Activated CD8-positive, alpha-beta T cell treated with anti-CD3 and anti-CD28 coated beads for 36 hours (primary cell): ENCODE data around the gene YTHDF1. TPM values are rescaled to one million over a fixed set of nuclear protein-coding genes. Genes with fewer than 3 reads are reported as not detected.

ENCODE experiments used
- ATAC-seq: fragments of 200-7000 bp; cut with Tn5 transposase; one replicate; pipeline ENCODE4 v1.10.0; 2021; ENCODE audit warnings: mild to moderate bottlenecking, moderate library complexity
- CTCF ChIA-PET: fragments of 350-600 bp; sonication (Branson Sonifier 250); formaldehyde crosslinking; loops from one replicate; lab custom pipeline; 2021; ENCODE audit warnings: antibody characterized with exemption; lab: Charles Lee
- POLR2A ChIA-PET: fragments of 350-600 bp; sonication (Branson Sonifier 250); formaldehyde crosslinking; loops from one replicate; lab custom pipeline; 2021; ENCODE audit warnings: antibody characterized with exemption; lab: Charles Lee
- DNase-seq: peaks from one replicate; pipeline ENCODE4 v3.0.0-alpha.2; 2020
- H3K27ac Mint-ChIP-seq: one replicate; pipeline ENCODE4 v1.8.0; 2021; ENCODE audit warnings: mild to moderate bottlenecking, mixed read lengths
- H3K27me3 Mint-ChIP-seq: one replicate; pipeline ENCODE4 v1.8.0; 2021; ENCODE audit warnings: mixed read lengths
- H3K36me3 Mint-ChIP-seq: one replicate; pipeline ENCODE4 v1.8.0; 2021; ENCODE audit warnings: low read depth, mixed read lengths
- H3K4me1 Mint-ChIP-seq: one replicate; pipeline ENCODE4 v1.8.0; 2021; ENCODE audit warnings: low read depth, mixed read lengths
- H3K4me3 Mint-ChIP-seq: one replicate; pipeline ENCODE4 v1.8.0; 2021; ENCODE audit warnings: mild to moderate bottlenecking, moderate library complexity, mixed read lengths
- H3K9me3 Mint-ChIP-seq: one replicate; pipeline ENCODE4 v1.8.0; 2021; ENCODE audit warnings: mixed read lengths
- intact Hi-C: fragments of 100-400 bp; cut with micrococcal nuclease; formaldehyde crosslinking; loops from one replicate; pipeline ENCODE4 v1.10.0; 2022
- total RNA-seq, 2 experiments: library from RNA; stranded (reverse); gene quantifications; one replicate each; pipeline ENCODE4 v1.2.3, GENCODE V29; 2021
- TF ChIP-seq, protein P1 (sequence below): fragments of 200-600 bp; IDR thresholded peaks from one replicate; pipeline ENCODE4 v1.8.0; 2022; ENCODE audit warnings: antibody characterized with exemption, mild to moderate bottlenecking

The YTHDF1 gene
- total RNA-seq, 2 experiments from 2014 or later: 31.0 TPM

DNA sequence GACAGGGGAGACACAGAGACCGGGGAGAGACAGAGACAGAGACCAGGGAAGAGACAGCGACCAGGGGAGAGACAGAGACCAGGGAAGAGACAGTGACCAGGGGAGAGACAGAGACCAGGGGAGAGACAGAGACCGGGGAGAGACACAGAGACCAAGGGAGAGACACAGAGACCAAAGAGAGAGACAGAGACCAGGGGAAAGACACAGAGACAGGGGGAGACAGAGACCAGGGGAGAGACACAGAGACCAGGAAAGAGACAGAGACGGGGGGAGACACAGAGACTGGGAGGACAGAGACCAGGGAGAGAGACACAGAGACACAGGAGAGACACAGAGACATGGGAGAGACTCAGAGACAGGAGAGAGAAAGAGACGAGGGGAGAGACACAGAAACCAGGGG is 43.9 kb downstream of the YTHDF1 start:
- peaks cover 35% of the 10 kb centered on the region for H3K27me3 Mint-ChIP-seq
- intact Hi-C loops: no loop called here
- CTCF ChIA-PET: no interaction called here
- DNase-seq (no peak), ATAC-seq (no peak)
- H3K4me1 Mint-ChIP-seq: peaks cover 5% of the 10 kb centered on the region
- H3K9me3 Mint-ChIP-seq: no peaks in the 10 kb centered on the region
- TF ChIP-seq, protein P1, sequence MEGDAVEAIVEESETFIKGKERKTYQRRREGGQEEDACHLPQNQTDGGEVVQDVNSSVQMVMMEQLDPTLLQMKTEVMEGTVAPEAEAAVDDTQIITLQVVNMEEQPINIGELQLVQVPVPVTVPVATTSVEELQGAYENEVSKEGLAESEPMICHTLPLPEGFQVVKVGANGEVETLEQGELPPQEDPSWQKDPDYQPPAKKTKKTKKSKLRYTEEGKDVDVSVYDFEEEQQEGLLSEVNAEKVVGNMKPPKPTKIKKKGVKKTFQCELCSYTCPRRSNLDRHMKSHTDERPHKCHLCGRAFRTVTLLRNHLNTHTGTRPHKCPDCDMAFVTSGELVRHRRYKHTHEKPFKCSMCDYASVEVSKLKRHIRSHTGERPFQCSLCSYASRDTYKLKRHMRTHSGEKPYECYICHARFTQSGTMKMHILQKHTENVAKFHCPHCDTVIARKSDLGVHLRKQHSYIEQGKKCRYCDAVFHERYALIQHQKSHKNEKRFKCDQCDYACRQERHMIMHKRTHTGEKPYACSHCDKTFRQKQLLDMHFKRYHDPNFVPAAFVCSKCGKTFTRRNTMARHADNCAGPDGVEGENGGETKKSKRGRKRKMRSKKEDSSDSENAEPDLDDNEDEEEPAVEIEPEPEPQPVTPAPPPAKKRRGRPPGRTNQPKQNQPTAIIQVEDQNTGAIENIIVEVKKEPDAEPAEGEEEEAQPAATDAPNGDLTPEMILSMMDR: no peak
- H3K27ac Mint-ChIP-seq: no peak overlapping the region
- POLR2A ChIA-PET: no interaction called here
- no peak overlapping the region for H3K4me3 Mint-ChIP-seq
- no peaks in the 10 kb centered on the region for H3K36me3 Mint-ChIP-seq

DNA sequence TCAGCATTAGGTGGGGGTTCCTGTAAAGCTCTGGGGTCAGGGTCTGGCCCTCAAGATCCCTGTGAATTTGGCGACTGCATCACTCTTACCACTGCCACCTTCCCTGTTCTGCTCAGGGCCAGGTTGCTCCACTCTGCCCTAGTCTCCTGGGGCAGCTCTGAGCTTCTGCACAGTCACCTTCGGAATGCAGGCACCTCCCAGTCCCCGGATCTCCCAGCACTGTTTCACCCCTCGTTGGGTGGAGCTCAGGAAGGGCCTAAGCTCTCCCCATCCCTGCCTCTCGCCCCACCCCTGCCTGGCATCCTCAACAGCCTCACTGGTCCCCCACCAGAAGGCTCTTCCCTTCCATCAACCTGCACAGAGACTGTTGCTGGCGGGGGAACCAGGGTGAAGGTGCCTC is 46.2 kb downstream of the YTHDF1 start:
- ChIA-PET CTCF (no interaction called here), POLR2A (no interaction called here)
- DNase-seq: no peak
- H3K27me3 Mint-ChIP-seq: peaks cover 21% of the 10 kb centered on the region
- H3K27ac Mint-ChIP-seq: no peak overlapping the region
- no peaks in the 10 kb centered on the region for H3K36me3 Mint-ChIP-seq
- H3K9me3 Mint-ChIP-seq: no peaks in the 10 kb centered on the region
- TF ChIP-seq, protein P1: no peak
- ATAC-seq: no peak
- H3K4me1 Mint-ChIP-seq: peaks cover under 1% of the 10 kb centered on the region
- no peak overlapping the region for H3K4me3 Mint-ChIP-seq
- intact Hi-C loops: no loop called here

DNA sequence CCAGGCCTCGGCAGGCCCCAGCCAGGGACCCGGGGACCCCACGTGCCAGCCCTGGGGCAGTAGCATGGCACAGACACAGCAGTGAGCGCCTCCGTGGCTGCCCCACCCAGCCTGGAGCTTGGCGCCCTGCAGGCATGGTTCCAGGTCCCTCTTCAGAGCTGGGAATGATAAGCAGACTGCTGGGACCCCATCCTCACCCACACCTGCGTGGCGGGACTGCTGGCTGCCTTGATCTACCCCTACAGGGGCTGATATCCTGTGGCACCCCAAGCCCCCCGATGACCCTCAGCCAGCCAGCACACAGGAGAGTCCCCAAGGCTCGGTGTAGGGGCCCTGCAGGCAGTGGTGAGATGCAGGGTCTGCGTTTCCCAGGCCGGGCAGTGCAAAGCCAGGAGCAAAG is 47.1 kb downstream of the YTHDF1 start:
- Mint-ChIP-seq H3K27ac (no peak overlapping the region), H3K36me3 (no peaks in the 10 kb centered on the region), H3K4me3 (no peak overlapping the region), H3K27me3 (peaks cover 18% of the 10 kb centered on the region), H3K9me3 (no peaks in the 10 kb centered on the region), H3K4me1 (no peaks in the 10 kb centered on the region)
- CTCF ChIA-PET: no interaction called here
- no peak for ATAC-seq
- POLR2A ChIA-PET: no interaction called here
- intact Hi-C loops: no loop called here
- DNase-seq: no peak
- TF ChIP-seq, protein P1: no peak

DNA sequence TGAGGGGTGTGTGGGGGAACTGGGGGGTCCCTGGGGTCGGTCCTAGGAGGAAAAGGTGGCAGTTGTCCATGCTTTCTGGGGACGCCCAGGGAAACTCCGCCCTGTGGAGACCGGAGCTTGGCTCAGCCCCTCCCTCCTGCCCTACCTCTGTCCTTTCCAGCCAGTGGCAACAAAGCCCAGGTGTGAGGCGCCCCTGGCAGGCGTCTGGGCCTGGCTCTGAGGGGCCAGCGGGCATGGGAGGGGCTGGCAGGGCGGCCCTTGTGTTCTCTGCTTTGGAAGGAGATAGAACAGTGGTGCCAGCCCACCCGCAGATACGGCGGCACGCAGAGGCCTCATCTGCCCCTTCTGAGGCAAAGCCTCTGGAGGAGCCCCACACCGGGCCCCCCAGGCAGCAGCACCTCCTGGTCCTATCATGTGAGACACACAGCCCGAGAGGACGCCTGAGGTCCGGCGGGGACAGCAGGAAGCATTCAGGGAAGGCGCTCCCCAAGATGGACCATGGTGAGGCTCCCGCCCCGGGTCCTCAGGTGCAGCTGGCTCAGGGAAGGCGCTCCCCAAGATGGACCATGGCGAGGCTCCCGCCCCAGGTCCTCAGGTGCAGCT is 47.9 kb downstream of the YTHDF1 start:
- Mint-ChIP-seq H3K4me1 (no peaks in the 10 kb centered on the region), H3K36me3 (no peaks in the 10 kb centered on the region), H3K27ac (no peak overlapping the region), H3K27me3 (peaks cover 16% of the 10 kb centered on the region), H3K9me3 (no peaks in the 10 kb centered on the region), H3K4me3 (no peak overlapping the region)
- POLR2A ChIA-PET: no interaction called here
- CTCF ChIA-PET: no interaction called here
- intact Hi-C loops: no loop called here
- no peak for ATAC-seq
- no peak for DNase-seq
- TF ChIP-seq, protein P1: no peak

DNA sequence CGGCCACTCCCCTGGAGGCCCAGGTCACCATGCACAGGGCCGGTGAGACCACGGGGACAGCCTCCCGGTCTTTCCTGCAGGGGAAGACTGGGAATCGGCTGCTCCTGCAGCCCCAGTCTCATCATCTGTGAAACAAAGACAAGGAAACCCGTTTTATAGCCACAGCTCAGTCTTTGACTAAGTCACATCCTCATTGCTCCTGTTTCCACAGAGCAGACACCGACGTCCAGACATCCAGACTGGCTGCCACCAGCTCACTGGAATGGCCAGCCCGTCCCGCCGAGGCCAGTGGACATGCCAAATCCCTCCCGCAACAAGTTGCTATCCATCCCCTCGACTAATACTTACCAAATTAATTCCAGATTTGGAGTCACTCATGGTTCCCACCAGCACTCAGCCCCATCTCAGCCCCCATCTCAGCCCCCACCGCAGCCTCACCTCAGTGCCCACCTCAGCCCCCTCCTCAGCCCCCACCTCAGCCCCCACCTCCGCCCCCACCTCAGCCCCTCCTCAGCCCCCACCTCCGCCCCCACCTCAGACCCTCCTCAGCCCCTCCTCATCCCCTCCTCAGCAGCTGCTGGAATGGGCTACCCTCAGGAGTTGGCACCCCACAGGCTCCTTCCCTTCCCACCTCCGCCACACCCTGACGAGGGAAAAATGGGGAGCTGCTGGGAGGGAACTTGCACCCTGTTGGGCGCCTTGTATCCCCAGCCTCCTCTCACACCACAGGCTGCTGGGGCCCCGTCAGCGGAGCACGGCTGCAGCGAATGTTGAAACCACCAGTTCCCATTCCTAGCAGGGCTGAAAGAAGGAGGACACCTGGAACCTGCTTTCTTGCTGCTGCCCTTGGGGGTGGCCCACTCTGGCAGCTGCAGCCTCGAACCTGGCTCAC is 48.7 kb downstream of the YTHDF1 start:
- Mint-ChIP-seq H3K4me3 (no peak overlapping the region), H3K36me3 (no peaks in the 10 kb centered on the region), H3K27ac (no peak overlapping the region), H3K9me3 (no peaks in the 10 kb centered on the region), H3K27me3 (peaks cover 13% of the 10 kb centered on the region), H3K4me1 (no peaks in the 10 kb centered on the region)
- ChIA-PET POLR2A (no interaction called here), CTCF (no interaction called here)
- intact Hi-C loops: no loop called here
- ATAC-seq (no peak), DNase-seq (no peak)
- TF ChIP-seq, protein P1: no peak
